ENCODE measurements around the gene LYPLA2. TPM values are rescaled to one million over a fixed set of nuclear protein-coding genes. Genes with fewer than 3 reads are reported as not detected.

LYPLA2 gene
- 63.7 and 66.6 TPM in 2 replicates for total RNA-seq

DNA sequence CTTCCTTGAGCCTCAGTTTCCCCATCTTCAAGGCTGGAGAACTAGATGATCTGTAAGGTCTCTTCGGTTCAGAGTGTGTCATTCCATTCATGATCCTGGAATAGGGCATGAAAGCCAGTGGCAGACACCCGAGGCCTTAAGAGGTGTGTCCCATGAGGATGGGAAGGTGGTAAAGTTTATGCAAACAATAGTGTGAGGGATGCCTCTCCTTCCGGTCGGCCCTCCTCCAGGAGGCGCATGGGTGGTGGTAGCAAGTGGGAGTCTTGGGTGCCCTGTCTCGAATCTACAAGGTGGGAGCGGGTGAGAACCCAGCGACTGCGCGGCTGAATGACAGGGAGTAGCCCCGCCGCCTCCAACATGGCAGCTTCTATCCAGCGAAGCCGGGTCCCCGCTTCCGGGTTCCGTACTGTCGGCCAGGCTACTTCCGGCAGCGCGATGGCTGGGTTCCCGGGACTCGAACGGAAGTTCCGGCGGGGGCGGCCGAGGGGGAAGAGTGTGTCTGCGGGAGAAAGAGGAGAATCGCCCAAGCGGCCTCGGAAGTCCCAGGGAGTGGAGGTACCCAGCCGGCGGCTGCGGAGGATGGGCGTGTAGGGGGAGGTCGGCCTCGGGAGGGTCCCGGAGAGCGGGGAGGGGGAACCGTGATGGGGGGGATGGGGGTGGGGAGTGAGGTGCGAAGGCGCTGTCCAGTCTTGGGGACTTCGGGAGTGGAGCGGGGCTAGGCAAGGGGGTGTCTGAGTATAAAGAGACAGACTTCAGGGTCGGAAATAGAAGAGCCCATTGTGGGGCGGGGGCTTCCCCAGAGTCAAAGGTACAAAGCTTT, at the start of gene LYPLA2:
LYPLA2 (plus strand) TSS at position 450 of the 820 bp plus-strand sequence. CDS start 1,538 bp downstream, outside the sequence.

DNA sequence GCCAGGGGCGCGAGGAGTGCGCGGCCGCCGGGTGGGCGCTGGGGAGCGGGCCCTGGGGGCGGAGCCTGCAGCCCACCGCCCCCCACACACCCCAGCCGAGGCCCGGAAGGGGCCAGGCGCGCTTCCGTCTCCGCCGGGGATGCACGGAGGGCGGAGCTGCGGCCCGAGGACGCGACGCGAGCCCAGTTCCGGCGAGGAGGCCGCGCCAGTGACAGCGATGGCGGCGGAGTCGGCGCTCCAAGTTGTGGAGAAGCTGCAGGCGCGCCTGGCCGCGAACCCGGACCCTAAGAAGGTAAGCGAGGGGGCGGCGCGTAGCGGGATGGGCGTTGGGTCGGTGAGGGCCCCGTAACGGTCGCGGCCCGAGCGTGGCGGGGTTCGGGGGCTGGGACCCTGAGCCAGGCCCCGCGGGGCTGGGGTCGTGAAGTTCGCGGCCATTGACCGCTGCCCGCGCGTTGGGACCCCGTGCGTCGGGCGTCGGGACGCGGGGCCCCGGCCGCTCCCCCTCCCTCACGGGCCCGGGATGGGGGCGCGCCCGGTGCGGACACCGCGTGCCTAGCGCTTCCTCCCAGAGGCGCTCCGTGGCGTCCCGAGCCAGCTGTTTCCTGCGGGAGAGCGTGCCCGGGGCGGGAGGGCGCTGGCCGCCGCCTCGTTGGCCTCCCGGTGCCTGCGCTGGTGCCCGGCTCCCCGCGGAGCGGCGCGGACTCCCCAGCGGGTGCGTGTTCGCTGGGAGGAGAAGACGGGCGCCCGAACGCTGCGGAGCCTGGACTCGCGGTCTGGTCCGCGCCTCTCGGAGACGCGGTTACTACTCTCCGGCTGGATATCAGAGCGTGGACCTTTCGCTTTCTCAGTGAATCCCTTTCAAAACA, 47.4 kb upstream of the LYPLA2 start, which contains the start of gene ELOA:
ELOA (plus strand) TSS at position 185 of the 866 bp plus-strand sequence; CDS start at position 218, 33 bp downstream.

DNA sequence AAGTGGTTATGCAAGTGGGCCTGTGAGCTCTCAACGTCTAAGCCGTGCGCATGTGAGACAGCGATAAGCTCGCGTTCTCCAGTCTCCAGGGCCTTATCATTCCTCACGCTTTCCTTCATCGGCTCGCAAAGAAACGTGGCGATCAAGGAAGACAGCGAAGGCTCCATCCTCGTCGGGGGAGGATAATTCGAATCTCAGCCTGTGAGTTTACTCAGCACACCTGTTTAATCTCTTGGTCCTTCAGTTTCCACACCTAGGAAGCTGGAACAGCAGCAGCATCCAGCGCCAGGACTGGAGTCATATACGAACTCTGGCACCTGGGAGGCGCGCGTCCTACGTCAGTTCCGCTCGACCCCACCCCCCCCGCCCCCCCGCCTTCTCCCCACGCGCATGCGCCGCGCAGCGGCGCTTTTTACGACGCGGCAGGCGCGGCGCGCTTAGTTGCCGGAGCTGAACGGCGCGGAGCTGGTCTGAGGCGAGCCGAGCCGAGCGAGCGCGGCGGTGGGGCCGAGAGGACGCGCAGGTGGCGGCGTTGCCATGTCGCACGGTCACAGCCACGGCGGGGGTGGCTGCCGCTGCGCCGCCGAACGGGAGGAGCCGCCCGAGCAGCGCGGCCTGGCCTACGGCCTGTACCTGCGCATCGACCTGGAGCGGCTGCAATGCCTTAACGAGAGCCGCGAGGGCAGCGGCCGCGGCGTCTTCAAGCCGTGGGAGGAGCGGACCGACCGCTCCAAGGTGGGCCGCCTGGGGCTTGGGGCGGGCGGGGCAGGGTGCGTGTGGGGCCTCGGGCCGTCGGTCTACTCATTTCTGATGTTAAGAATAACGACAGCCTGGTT, 12.7 kb upstream of the LYPLA2 start, which contains the start of gene PITHD1:
PITHD1 (plus strand) TSS at position 440 of the 836 bp plus-strand sequence; CDS start at position 538, 98 bp downstream.

DNA sequence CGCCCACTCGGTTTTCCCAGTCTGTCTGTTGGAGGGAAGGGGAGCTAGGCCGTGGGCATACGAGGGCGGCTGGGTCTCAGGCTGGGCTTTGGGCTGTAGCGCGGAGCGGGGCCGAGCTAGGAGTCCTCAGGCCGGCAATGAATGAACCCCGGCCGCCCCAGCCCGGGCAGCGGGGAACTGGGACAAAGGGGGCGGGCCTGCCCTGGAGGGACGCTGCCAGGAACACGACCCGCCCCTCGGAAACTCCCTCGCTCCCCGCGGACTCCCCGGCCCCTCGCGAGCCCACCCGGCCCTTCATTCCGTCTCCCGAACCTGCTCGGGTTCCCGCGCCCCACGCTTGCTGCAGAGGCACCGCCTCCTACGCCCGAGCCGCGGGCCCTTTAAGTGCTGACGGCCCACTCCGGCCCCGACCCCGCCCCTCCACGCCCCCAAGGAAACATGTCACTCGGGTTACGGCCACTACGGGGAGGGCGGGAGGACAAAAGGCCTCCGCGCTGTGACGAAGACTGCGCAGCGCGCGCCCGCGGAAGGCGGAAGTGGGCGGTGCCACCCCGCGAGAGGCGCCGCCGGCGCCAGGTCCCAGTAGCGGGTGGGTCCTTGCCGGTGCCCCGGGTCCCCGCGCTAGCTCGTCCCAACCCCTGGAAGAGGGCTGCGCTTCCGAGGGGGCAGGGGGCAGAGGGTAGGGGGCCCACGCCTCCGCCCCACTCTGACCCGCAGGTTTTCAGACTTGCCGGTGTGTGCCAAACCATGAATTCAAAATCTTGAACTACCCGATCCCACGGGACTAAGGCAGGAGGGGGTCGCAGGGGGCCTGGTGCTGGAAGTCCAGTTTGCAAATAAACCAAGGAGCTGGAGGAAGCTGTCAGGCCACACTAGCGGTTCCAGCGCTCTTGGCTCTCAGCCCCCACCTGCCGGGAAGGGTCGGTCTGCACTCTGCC, 9.7 kb downstream of the LYPLA2 start, which contains the start of gene GALE:
GALE (minus strand) TSS at position 355 of the 938 bp plus-strand sequence. CDS start 1,747 bp downstream, outside the sequence.

DNA sequence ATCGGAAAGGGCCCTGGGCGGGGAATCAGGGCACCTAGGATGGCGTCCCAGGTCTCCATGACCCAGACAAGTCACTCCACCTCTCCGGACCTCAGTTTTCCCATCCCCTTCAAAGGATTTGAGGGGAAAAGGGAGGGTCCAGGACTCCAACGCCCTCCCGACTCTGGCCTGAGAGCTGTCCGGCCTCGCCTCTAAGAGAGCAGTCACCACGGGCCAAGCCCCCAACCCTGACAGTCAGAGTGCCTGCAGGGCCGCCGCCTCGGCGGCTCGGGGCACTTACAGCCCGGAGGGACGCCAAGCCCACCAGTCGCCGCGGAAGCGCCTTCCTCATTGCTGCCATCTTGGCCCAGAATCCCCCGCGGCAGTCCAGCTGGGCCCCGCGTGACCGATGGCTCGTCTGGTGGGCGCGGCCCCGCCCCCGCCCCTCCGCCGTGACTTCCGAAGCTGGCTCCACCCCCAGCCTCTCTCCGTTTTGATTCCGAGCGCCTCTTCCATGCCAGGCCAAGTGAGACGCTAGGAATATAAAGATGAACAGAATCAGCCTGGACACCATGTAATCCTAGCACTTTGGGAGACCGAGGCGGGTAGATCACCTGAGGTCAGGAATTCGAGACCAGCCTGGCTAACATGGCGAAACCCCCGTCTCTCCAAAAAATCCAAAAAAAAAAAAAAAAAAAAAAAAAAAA, 34.3 kb downstream of the LYPLA2 start, which contains the start of gene HMGCL:
HMGCL (minus strand) TSS at position 354 of the 686 bp plus-strand sequence; CDS start at position 340, 14 bp downstream.

Other genes starting within 250 kb of the LYPLA2 start
- gene ID3, start 231.6 kb upstream of the LYPLA2 start, total RNA-seq, result 655 and 658 TPM in 2 replicates
- gene RPL11, start 99.3 kb upstream of the LYPLA2 start, total RNA-seq, result 999 and 1,155 TPM in 2 replicates
- 36.3 and 45.5 TPM in 2 replicates for gene ELOA, start 47.7 kb upstream of the LYPLA2 start, total RNA-seq
- gene PITHD1, start 12.7 kb upstream of the LYPLA2 start, total RNA-seq, result 21.7 and 29.3 TPM in 2 replicates
- gene GALE, start 9.6 kb downstream of the LYPLA2 start, total RNA-seq, result 23.1 and 23.7 TPM in 2 replicates
- gene HMGCL, start 34.3 kb downstream of the LYPLA2 start, total RNA-seq, result 29.4 and 31.8 TPM in 2 replicates
- 10.5 and 11.8 TPM in 2 replicates for gene FUCA1, start 77.1 kb downstream of the LYPLA2 start, total RNA-seq
- gene CNR2, start 122.2 kb downstream of the LYPLA2 start, total RNA-seq, result not detected in 2 replicates
- gene PNRC2, start 168.7 kb downstream of the LYPLA2 start, total RNA-seq, result 56.1 and 74.7 TPM in 2 replicates
- 45.0 and 52.2 TPM in 2 replicates for gene SRSF10, start 189.2 kb downstream of the LYPLA2 start, total RNA-seq

All from cardiac atrium fibroblast (primary cell).